Ammon's horn (tissue), 1 donor: ENCODE measurements around the gene SLC26A3.
"Not testable (repeated sequence)": the region's sequence is repeated elsewhere in the genome, so short reads cannot be mapped to it uniquely, and the experiment has no call there.

ENCODE experiments used
- DNase-seq: peaks from one replicate; pipeline ENCODE4 v3.0.0-alpha.2; 2016; ENCODE audit warnings: low spot score

SLC26A3 gene

DNA sequence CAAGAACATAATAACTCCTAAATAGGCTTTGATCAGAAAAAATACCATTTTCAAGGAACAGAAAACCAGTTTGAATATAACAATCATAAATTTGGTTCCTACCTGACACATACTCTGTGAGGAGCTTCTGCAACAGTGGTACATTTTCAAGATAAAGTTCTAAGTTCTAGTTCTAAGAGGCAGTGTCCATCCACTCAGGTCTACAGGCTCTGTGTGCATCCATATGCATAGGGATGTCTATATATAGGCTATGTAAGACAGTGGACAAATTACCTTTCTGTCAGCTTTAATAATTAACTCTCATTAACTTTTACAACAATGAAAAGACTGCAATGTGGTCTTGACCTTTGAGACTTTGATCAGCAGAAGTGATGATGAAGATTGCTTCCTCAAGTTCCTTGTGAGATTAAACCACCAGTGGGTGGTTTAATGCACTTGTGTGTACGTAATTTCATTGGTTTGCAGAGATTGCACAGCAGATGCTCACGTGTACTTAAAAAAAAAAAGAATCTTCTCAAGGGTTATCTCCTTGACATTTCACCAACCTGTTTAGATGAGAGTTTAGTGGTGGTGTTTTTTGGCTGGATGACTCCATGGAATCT is at the start of gene SLC26A3:
Gene SLC26A3, minus strand, starts transcription at position 215 of the 602 bp plus-strand sequence. CDS start 8,714 bp downstream, outside the sequence.
- DNase-seq, result no peak

DNA sequence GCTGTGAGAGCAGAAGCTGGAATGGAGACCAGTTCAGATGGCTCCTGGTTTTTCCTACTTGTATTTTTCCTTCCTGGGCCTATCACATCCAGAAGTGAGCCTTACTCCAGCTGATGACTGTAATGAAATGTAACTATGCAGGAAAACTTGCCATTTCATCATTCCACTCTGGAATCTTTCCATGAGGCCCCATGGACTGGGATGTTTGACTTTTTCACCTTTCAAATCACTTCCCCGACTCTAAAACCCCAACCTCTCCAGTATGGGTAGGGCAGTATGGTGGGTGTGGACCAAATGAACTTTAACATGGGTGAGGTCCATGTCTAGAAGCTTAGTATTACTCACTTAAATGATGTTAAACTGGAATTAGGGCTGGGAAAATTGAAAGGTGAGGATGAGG is 47.6 kb upstream of the SLC26A3 start:
- DNase-seq, result no peak

DNA sequence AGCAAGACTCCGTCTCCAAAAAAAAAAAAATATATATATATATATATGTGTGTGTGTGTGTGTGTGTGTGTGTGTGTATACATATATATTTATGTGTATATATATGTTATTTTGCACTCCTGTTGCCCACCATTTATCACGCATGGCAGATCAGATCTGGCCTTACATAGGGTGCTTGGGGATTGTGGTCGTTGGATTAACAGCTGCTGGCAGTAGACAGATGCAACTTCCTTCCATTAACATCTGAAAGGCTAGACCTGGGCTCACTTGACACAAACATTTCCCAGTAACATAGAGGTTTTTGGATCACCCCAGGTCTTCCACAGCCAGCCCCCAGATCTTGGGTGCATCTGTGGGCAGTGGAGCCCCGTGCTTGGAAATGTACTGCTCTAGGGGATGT is 47.2 kb upstream of the SLC26A3 start:
- no peak for DNase-seq

DNA sequence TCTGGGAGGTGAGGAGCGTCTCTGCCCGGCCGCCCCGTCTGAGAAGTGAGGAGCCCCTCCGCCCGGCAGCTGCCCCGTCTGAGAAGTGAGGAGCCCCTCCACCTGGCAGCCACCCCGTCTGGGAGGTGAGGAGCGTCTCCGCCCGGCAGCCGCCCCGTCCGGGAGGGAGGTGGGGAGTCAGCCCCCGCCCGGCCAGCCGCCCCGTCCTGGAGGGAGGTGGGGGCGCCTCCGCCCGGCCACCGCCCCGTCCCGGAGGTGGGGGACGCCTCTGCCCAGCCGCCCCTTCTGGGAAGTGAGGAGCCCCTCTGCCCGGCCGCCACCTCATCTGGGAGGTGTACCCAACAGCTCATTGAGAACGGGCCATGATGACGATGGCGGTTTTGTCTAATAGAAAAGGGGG is 45.2 kb upstream of the SLC26A3 start:
- DNase-seq, result not testable (repeated sequence)

DNA sequence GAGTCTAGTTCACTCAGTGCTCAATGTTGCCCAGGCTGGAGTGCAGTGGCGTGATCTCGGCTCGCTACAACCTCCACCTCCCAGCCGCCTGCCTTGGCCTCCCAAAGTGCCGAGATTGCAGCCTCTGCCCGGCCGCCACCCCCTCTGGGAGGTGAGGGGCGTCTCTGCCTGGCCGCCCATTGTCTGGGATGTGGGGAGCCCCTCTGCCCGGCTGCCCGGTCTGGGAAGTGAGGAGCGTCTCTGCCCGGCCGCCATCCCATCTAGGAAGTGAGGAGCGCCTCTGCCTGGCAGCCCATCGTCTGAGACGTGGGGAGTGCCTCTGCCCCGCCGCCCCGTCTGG is 44.8 kb upstream of the SLC26A3 start:
- not testable (repeated sequence) for DNase-seq

DNA sequence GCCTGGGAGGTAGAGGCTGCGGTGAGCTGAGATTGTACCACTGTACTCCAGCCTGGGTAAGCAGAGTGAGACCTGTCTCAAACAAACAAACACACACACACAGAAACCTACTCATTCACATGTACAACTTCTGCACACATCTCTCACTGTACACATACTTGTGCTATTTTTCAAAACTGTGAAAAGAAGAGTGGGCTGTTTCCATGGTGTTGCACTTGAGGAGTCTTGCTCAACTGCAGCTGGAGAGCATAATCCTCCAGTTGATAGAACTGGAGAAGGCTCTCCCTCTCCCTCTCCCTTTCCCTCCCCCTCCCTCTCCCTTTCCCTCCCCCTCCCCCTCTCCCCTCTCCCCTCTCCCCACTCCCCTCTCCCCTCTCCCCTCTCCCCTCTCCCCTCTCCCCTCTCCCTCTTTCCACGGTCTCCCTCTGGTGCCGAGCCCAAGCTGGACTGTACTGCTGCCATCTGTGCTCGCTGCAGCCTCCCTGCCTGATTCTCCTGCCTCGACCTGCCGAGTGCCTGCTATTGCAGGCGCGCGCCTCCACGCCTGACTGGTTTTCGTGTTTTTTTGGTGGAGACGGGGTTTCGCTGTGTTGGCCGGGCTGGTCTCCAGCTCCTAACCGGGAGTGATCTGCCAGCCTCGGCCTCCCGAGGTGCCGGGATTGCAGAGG is 44.3 kb upstream of the SLC26A3 start:
- no peak for DNase-seq

DNA sequence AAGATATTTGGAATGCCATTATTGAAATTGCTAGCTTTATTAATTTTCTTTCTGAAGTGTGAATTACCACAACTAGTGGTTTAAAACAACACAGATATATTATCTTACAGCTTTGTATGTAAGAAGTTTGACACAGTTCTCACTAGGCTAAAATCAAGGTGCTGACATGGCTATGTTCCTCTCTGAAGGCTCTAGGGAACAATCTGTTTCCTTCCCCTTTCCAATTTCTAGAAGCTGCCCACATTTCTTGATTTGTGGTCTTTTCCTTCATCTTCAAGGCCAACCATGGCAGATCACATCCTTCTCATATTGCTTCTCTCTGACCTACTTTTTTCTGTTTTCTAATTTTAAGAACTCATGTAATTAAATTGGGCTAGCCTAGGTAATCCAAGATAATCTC is 43.3 kb upstream of the SLC26A3 start:
- peak; percentile 28 for DNase-seq

DNA sequence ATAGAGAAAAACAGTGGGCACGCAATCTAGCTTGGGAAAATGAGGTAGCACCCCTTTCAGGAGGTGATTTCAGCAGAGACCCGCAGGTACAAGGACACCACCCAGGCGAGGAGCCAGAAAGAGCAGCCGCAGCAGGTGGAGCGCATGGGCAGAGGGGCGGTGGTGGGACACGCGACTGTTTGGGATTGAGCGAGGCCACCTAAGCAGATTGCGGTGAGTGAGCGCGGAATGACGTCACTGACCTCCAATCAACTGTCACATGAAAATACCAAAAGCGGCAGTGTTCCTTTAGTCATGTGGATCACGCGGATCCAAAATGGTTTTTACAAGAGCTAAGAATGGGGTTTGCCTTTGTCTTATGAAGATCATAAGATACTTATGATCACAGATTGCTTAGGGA is 40.2 kb upstream of the SLC26A3 start:
- DNase-seq, result no peak

DNA sequence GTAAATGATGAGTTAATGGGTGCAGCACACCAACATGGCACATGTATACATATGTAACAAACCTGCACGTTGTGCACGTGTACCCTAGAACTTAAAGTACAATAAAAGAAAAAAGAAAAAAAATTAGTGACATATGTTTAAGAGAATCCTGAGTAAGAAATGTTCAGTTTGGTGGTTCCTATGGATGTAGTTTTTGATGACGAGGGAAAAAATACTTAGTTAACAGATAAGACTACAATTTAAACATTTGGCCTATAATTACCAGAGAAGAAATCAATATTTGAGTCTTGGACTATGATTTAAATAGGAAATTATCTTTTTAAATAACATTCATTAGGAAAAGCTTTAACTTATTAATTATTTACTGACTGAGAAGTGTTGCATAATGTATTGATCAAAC is 39.2 kb upstream of the SLC26A3 start:
- no peak for DNase-seq

DNA sequence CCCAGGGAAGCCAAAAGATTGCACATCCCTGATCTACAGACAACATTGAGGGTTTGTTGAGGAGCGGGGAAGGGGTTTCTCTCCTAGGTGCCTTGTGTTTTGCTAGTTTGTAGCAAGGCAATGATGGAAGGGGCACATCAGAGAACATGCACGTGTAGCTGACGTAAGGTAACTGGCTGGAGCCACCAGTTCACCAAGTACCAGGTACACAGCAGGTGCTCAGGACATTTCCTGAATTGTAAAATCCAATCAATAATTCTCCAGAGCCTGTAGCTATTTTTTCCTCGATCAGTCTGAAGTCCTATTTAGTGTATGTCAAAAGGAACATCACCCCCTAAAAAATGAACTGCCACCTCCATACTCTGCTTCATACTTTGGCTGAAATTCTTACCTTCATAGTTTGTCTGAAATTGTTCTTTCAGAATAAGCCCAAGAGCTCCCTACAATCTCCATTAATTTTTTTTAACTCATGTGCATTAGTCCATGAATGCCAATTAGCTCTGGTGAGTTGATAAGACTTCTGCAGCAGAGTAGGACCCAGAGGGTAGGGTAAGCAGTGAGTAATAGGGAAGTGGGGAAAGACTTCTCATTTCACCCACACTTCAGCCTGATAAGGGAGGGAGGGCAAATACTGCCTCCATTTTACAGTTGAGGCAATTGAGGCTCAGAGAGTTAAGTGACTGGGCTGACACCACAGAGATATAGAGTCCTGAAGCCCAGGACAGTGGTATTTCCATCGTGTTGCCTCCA is 36.0 kb upstream of the SLC26A3 start:
- DNase-seq, result no peak

DNA sequence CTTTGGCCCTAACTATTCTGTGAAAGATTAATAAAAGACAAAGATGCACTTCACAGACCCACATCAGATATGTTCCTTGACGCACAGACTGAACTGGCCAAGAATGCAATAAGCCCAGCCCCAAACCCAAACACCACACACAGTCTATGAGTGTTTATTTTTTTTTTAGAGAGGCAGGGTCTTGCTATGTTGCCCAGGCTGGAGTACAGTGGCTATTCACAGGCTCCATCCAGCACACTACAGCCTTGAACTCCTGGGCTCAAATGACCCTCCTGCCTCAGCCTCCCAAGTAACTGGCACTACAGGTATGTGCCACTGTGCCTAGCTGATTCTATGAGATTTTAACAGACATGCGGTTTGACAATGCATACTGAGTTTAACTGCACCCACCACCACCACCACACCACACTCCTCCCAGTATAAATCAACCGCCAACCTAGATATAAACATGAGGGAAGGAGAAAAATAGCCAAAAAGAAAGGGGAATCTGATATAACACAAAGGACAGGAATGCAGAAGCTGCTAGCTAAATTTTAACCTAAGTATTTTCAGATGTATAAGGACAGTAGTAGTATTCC is 35.1 kb upstream of the SLC26A3 start:
- no peak for DNase-seq

DNA sequence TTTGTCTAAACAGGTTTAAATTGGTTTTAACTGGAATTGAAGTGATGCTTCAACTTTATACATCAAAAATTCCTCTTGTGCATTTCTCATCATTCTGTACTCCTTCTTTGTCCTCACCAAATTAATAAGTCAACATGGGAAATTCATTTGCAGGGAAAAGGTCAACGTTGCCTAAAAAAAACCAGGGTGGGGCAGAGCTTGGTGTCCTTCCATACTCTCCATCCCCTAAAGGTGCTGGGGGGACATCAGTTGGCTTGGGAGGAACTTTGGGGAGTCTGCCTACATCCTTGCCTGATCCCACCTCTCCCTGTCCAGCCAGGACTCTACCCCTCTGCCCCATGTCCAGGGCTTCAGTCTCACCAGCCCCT is 34.1 kb upstream of the SLC26A3 start:
- no peak for DNase-seq

DNA sequence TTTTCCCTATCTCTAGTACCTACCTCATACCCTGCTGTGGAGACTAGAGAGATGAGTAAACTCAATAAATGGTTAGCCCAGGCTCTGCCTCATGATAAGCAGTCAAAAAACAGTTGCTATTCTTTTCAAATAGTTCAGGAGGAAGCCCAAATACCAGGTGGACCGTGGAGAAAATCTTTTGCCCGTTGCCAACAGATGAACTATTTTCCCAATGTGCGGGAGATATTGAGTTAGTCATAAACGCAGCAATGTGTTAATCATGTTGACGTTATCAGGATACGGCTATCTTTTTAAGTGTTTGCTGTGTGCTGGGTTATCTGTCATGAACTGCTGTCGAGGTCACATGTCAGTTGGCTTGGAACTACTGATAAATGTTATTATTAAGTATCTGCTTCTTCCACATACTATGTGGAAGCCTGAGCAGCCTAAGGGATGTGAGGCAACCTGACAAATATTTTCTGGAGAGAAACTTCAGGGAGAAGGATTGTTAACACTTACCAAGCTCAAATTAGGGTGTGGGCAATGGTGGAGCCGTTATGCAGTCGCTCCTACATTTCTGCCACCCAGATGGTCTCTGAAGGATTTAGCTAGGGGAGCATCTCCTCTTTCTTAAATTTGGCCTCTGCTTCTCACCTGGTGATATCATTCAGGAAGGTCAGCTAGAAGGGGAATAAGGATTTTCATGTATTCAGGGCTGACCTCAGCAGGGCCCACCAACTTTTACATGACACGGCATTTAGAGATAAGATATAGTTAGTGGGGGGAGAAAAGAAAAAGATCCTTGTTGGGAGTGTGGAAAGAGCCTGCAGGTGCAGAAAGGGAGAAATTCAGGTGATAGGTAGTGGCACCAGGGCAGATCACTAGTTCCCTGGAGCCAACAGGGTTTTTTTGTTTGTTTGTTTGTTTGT is 33.5 kb upstream of the SLC26A3 start:
- DNase-seq, result no peak

DNA sequence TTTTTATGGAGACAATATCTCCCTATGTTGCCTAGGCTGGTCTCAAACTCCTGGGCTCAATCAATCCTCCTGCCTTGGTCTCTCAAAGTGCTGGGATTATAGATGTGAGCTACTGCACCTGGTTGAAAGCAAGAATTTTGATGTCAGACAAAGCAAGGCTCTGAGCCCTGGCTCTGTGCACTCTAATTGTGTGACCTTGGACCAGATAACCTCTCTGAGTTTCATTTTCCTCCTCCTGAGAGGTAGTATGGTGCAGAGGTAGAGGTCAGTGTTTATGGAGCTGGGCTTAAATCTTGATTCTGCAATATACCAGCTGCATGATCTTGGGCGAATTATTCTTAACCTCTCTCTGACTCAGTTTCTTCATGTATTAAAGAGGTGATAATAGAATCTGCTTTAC is 31.4 kb upstream of the SLC26A3 start:
- DNase-seq, result no peak

DNA sequence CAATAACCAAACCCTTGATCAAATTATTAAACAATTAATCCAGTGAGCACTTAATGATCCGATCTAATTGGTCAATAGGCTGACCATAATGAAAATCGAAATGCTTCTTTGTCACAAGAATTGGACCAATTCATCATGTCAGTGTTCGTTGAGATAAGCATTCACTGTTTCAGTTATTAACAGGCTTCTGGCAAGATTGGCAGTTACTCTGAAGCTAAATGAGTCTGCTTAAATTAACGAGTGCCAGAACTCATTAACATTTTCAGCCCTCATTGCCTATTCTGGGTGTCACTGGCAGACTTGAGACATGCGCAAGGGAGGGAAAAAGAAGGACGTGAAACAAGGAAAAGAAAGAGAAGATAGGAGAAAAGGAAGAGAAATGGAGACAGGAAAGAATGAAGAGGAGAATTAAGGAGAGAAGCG is 30.7 kb upstream of the SLC26A3 start:
- DNase-seq, result no peak

DNA sequence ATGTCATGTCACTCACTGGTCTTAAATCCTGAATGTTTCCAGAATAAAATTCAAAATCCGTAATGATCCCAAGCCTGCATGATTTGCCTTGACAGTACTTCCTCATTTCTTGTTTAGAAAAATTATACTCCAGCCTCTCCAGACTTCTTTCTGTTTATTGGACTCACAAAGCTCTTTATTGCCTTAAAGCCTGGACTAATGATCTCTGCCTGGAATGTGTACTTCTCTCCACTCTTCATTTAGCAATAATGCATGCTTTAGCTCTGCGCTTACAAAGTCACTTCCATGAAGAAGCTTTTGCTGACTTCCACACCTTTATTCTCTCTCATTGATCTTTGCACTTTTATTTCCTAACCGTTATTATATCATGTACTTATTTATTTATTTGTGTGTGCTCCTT is 27.4 kb upstream of the SLC26A3 start:
- no peak for DNase-seq

DNA sequence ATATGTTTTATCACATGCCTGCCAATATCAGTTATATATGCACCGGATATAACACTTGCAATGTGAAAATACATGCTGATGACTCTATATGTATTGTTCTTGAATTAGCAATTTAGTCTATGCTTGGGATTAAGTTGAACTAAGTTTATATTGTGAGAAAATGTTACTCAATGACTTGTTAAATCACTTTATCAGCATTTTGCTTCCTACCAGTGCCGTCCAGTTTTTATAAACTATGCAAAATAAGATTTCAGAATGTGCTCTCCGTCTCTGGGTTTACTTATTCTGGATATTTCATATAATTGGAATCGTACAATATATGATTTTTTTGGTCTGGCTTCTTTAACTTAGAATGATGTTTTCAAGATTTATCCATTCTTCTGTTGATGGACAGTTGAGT is 25.5 kb upstream of the SLC26A3 start:
- DNase-seq, result no peak

DNA sequence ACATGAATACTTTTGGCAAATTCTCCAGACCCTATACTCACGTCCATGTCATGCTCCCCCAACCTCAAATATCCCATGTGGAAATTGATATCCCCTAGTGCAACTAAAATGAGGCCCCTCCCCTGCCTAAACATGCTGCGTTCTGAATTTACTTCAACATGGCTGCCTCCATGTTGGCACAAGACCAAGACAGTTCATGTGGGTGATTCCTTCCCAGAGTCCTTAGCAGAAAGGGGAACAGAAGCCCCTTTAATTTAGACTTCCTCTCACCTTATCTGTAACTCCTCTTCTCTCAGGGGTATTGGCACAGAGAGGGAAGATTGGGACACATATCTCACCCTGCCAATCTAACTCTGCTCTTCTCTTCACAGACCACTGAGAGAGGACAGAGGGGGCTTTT is 24.5 kb upstream of the SLC26A3 start:
- no peak for DNase-seq

DNA sequence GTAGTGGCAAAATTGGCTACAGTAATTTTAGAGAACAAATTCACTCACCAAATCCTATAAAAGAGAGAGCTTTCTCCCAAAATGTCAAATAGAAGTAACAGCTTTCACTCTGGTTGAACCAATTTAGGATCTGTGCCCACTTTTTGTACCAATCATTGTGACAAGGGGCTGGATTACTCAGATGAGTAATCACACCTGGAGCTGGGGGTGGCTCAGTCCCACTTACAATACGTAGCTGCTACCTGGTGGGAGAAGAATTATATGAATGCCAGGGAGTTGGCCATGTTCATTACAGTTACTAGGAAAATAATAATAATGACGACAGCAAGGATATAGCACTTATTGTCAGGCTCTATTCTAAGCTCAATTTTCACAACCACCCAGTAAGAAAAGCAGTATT is 23.4 kb upstream of the SLC26A3 start:
- no peak for DNase-seq

DNA sequence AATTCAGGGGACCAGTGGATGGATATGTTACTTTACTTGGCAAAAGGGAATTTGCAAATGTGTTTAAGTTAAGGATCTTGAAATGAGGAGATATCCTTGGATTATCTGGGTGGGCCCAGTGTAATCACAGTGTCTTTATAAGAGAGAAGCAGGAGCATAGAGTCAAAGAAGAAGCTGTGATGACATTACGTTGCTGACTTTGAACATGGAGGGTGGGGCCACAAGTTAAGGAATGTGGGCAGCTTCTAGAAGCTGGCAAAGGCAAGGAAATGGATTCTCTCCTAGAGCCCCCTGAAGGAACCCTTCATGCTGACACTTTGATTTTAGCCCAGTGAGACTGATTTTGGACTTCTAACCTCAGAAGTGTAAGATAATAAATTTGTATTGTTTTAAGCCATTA is 21.8 kb upstream of the SLC26A3 start:
- no peak for DNase-seq

DNA sequence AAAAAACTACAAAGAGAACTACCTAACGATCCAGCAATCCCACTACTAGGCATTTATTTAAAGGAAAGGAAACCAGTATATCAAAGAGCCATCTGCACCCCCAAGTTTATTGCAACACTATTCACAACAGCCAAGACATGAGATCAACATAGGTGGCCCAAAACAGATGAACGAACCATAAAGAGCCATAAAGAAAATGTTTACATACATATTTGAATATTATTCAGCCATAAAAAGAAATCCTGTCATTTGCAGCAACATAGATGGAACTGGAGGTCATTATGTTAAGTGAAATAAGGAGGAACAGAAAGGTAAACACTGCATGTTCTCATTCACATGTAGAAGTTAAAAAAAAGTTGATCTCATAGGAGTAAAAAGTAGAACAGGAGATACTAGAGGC is 15.6 kb upstream of the SLC26A3 start:
- no peak for DNase-seq

DNA sequence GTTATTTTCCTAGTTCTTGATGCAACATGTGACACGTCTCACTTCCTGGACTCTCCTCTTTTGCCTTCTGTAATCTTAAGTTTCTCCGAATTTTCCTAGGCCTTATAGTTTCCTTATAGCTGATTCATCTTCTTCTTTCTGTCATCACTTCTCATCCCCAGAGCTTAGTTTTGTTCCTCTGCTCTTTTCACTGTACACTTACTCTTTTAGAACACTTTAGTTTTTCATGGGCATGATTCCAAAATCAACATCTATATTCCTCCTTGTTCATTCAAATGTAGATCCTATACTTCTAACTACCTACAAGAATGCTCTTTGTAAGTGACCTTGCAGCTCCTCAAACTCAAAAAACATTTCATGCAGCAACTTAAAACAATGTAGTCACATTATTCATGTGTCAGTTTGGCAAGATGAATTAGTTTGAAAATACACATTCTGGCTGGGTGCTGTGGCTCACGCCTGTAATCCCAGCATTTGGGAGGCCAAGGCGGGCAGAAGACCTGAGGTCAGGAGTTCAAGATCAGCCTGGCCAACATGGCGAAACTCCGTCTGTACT is 13.1 kb upstream of the SLC26A3 start:
- no peak for DNase-seq
